Stimulated activated CD8-positive, alpha-beta memory T cell treated with anti-CD3 and anti-CD28 coated beads, Interleukin-12 subunit alpha, Interleukin-12 subunit beta, amount 100 ng/mL, for 24 hours (primary cell): Measurements from ENCODE around the gene KRTAP5-1.

Experiments
- DNase-seq: peaks from one replicate; pipeline ENCODE4 v3.0.0-alpha.2; 2020; ENCODE audit errors: extremely low read depth

Gene KRTAP5-1

GRCh38 chr11:1545432-1545831 lies 39.7 kb downstream of the KRTAP5-1 start:
- no peak for DNase-seq

DNA sequence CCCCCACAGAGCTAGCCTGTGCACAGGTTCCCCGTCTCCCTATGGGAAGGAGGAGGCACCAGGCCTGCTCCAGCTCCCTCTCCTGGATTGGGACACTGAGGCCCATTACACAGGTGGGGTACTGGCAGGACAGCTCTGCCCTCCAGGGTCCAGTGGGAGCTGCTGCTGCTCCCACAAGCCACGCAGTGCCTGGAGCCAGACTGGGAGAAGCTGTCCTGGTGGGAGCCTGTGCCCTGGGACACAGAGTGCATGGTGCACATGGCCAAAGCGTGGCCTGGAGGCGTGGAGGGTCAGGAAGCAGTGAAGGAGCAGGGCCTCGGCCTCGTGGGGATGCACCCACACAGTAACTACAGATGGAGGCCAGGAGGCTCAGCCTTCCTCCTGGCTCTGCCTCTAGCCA lies 40.5 kb downstream of the KRTAP5-1 start:
- DNase-seq: no peak

DNA sequence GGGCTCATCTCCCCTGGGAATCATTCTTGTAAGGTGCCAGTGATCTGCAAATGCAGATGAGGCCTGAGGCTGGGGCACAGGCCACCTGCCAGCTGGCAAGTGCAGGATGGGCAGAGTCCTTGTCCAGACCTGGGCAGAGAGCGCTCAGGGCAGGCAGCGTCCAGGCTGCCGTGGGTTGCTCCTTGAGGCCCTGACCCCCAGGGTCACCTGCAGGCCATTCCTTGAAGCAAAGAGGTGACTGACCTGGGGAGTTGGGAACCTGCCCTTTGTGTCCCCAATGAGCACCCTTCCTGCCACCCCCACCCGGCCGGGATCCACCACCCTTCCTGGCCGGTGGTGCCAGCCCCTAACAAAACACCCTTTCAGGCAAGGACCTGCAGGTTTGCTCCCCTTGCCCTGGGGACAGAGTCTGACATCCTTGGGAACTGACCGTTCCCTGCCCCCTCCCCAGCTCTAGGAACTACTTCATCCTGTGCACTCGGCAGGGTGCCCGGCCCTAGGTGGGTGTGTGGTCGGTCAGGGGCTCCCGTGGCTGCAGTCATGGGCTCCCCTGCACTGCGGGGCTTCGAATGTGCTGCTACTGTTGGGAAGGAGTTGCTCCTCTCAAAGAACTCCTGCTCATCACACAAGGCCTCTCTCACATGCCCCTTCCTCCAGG lies 41.3 kb downstream of the KRTAP5-1 start:
- no peak for DNase-seq

DNA sequence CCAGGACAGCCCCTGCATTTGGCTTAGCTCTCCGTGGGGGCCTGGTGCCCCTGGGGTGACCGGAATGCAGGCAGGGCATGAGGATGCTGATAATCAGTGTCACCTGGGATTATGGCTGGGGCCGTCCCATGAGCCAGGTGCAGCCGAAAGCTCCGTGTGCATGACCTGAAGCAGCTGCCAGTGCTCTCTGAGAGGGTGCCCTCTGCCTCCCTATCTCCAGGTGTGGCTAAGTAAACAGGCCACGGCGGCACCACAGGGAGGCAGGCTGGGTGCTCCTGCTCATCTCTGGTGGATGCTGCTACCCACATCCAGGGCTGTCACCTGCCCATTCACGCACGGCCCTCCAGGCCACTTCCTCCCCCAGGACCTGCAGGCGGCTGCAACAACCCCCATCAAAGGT lies 42.8 kb downstream of the KRTAP5-1 start:
- no peak for DNase-seq

DNA sequence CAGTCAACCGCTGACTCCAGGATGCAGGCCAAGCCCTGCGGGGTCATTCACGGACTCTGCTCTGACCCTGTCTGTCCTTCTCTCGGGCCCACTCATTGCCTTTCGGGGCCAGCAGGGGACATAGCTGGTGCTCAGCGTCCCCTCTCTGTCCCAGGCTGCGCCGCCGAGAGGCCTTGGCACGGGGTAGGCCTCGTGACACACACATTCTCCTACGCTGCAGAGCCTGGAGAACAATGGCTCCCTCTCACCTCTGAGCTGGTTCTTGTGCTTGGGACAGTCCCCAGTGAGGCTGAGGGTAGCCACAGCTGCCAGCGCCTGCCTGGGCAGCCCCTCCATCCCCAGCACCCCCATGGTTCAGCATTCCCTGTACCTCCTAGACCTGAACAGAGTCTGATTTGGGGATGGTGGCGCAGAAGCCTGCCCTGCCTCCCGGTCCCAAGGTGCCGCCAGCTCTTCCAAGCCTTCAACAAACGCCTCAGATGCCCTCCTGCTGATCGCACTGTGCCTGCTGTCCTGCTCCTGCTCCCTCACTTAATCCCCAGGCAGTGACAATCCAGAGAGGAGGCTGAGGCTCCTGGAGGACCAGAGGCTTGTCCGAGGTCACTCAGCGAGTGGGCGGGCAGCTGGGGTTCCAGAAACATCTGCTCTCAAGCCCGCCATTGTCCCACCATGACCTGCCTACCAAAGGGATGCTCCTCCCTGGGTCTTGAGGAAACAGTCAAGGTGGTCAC lies 43.4 kb downstream of the KRTAP5-1 start:
- no peak for DNase-seq

- DNase-seq: no peak
Observed at GRCh38 chr11:1540074-1540473, 45.0 kb downstream of the KRTAP5-1 start.

DNA sequence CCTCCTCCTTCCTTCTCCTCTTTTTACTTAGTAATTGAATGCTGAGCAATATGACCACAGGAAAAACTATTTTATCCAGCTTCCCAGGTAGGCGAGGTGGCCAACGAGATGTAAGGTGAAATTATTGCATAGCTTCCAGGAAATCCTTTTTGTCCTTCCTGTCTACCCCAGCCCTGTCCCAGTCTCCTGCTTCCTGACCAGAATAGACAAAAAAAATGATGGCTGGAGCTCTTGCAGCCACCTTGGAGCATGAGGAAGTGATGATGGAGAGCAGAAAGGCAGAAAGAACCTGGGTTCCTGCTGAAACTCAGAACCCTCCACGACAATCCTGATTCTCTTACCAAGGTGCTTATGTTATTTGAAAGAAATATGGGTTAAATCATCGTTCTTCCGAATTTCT lies 46.9 kb downstream of the KRTAP5-1 start:
- DNase-seq: no peak

DNA sequence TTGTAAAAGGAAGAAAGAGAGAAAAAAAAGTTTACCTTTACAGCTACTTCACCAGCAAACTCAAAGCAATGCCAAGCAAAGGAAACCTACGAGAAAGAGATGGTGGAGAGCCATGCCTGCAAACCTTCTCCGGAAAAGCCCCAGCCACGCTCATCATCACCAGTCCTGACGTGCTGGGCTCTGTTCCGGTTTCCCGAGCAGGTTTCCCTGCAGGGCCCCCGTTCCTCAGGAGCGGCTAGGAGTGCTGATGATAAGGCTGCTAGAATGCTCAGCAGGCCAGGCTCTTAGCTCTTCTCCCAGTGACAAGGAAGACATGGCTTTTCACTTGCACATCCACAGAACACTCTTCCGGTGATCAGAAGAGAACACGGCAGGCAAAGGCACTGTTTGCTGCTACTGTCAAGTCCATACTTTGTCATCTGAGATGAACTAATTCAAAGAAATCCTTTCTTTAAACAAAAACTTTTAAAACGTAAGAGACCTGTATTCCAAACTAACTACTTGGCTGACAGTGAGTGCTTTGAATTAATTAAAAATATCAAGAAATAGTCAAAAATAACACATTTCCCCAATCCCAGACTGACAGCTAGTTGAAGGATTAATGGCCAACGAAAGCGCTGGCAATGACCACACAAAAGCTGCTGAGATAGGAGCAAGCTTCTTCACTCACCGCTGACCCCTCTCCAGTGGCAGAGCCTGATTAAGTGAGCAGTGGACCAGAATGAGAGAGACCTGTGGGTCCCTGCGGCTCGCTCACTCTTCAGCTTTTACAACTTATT lies 48.8 kb downstream of the KRTAP5-1 start:
- DNase-seq: no peak

GRCh38 chr11:1534682-1535081 lies 50.4 kb downstream of the KRTAP5-1 start:
- DNase-seq: no peak
